Type B pancreatic cell (in vitro differentiated cells): ENCODE results near the gene DDC. TPM values are rescaled to one million over a fixed set of nuclear protein-coding genes. Genes with fewer than 3 reads are reported as not detected.
A peak's percentile ranks its signal among the peaks of the same experiment; 100 is the strongest.

Experiments used
- DNase-seq: peaks from one replicate; pipeline ENCODE4 v3.0.0; 2021; ENCODE audit warnings: mixed read lengths; ENCODE audit not compliant: unreplicated experiment; ENCODE audit errors: extremely low spot score
- H3K27ac Mint-ChIP-seq: 2 replicates; pipeline ENCODE4 v1.8.0; 2021; ENCODE audit warnings: mild to moderate bottlenecking, mixed read lengths
- H3K27me3 Mint-ChIP-seq: 2 replicates; pipeline ENCODE4 v1.8.0; 2021; ENCODE audit warnings: mixed read lengths
- H3K36me3 Mint-ChIP-seq: 2 replicates; pipeline ENCODE4 v1.8.0; 2021; ENCODE audit warnings: mixed read lengths
- H3K4me1 Mint-ChIP-seq: one replicate; pipeline ENCODE4 v1.8.0; 2021; ENCODE audit warnings: mixed read lengths; ENCODE audit not compliant: unreplicated experiment
- H3K4me3 Mint-ChIP-seq: 2 replicates; pipeline ENCODE4 v1.8.0; 2021; ENCODE audit warnings: mild to moderate bottlenecking, mixed read lengths
- H3K9me3 Mint-ChIP-seq: 2 replicates; pipeline ENCODE4 v1.8.0; 2021; ENCODE audit warnings: mixed read lengths
- total RNA-seq: library from RNA; stranded (reverse); gene quantifications from 2 replicates; pipeline ENCODE4 v1.2.1, GENCODE V29; 2021; ENCODE audit warnings: low replicate concordance
- TF ChIP-seq, protein P1 (sequence below): fragments of 200-600 bp; sonication (generic); conservative IDR thresholded peaks from 2 replicates; pipeline ENCODE4 v1.5.0; 2021; ENCODE audit warnings: antibody characterized with exemption, mild to moderate bottlenecking

DDC gene
- total RNA-seq, 1 donor from 2014 or later = 29.9 TPM

GRCh38 chr7:50456371-50457123 lies 108.7 kb downstream of the DDC start:
- DNase-seq = no peak
- TF ChIP-seq, protein P1, sequence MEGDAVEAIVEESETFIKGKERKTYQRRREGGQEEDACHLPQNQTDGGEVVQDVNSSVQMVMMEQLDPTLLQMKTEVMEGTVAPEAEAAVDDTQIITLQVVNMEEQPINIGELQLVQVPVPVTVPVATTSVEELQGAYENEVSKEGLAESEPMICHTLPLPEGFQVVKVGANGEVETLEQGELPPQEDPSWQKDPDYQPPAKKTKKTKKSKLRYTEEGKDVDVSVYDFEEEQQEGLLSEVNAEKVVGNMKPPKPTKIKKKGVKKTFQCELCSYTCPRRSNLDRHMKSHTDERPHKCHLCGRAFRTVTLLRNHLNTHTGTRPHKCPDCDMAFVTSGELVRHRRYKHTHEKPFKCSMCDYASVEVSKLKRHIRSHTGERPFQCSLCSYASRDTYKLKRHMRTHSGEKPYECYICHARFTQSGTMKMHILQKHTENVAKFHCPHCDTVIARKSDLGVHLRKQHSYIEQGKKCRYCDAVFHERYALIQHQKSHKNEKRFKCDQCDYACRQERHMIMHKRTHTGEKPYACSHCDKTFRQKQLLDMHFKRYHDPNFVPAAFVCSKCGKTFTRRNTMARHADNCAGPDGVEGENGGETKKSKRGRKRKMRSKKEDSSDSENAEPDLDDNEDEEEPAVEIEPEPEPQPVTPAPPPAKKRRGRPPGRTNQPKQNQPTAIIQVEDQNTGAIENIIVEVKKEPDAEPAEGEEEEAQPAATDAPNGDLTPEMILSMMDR = no peak
- no peaks in the 10 kb centered on the region for H3K4me1 Mint-ChIP-seq
- H3K4me3 Mint-ChIP-seq = no peak overlapping the region
- no peaks in the 10 kb centered on the region for H3K36me3 Mint-ChIP-seq
- H3K9me3 Mint-ChIP-seq = peaks cover 5% of the 10 kb centered on the region
- H3K27me3 Mint-ChIP-seq = peaks cover 19% of the 10 kb centered on the region
- H3K27ac Mint-ChIP-seq = no peak overlapping the region

GRCh38 chr7:50455658-50456057 lies 109.5 kb downstream of the DDC start:
- Mint-ChIP-seq H3K9me3 (peaks cover 5% of the 10 kb centered on the region), H3K27me3 (peaks cover 19% of the 10 kb centered on the region), H3K27ac (no peak overlapping the region), H3K36me3 (no peaks in the 10 kb centered on the region), H3K4me1 (no peaks in the 10 kb centered on the region), H3K4me3 (no peak overlapping the region)
- DNase-seq = no peak
- TF ChIP-seq, protein P1 = no peak

- Mint-ChIP-seq H3K4me3 (no peak overlapping the region), H3K4me1 (no peaks in the 10 kb centered on the region), H3K36me3 (no peaks in the 10 kb centered on the region), H3K27ac (no peak overlapping the region), H3K27me3 (peaks cover 19% of the 10 kb centered on the region), H3K9me3 (peaks cover 5% of the 10 kb centered on the region)
- no peak for DNase-seq
- TF ChIP-seq, protein P1 = no peak
Measured at GRCh38 chr7:50454968-50455367, 110.2 kb downstream of the DDC start.

DNA sequence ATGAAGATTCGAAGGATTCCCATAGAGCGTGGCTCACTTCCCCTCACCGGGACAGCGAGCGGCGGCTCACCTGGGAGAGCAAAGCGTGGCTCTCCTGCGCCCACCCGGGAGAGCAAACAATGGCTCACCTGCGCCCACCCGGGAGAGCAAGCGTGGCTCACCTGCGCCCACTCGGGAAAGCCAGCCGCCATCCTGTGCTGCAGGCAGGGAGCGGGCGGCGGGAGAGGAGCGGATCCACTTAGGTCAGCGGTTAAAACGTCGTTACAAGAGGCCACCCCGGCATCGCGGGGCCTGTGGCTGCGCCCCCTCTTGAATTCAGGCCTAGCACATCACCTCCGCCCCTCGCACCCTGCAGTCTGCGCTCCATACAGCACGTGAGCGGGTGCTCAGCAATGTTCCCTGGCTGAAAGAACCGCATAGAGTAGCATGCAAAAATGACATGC lies 114.6 kb downstream of the DDC start:
- H3K9me3 Mint-ChIP-seq = no peaks in the 10 kb centered on the region
- peaks cover 15% of the 10 kb centered on the region for H3K27me3 Mint-ChIP-seq
- H3K4me3 Mint-ChIP-seq = peak overlapping the region; percentile 91
- peaks cover 9% of the 10 kb centered on the region for H3K4me1 Mint-ChIP-seq
- TF ChIP-seq, protein P1 = no peak
- no peak overlapping the region for H3K27ac Mint-ChIP-seq
- peaks cover 12% of the 10 kb centered on the region for H3K36me3 Mint-ChIP-seq
- DNase-seq = no peak

DNA sequence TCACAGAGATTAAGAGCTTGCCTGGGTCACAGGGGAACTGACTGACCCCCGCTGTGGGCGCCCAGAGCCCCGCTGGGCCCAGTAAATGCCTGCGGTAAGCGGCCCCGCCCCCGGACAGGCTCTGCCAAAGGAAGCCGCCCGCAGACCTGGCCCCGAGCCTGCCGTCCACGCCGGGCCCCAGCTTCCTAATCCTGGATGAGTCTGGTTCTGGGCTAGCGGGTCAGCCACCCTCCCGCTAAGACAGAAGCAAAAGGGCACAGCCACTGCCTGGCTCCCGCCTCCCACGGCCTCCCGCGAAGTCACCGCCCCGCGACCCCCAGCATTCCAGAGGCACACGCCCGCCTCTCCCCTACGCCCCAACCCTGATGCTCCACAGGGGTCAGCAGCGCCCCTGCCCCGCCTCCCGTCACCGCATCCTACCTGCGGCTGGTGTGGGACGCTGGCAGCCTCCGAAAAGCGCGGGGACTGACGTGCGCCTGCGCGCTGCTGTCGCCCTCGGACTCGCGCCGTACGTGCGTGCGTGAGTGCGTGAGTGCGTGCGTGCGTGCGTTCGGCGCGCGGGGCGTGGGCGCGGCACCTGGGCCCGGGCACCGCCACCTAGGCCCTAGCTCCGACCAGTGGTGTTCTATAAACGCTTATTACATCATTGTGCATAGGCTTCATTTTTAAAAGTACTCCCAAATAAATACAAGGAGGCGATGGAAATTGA lies 115.2 kb downstream of the DDC start, which contains the start of gene FIGNL1:
Gene FIGNL1 (minus strand): TSS at position 470 of the 709 bp plus-strand sequence. CDS start 3,063 bp downstream, outside the sequence.
- peak; percentile 77 for DNase-seq
- Mint-ChIP-seq H3K4me1 (peaks cover 9% of the 10 kb centered on the region), H3K9me3 (no peaks in the 10 kb centered on the region), H3K27me3 (peaks cover 12% of the 10 kb centered on the region), H3K36me3 (peaks cover 12% of the 10 kb centered on the region), H3K4me3 (peak within 1 kb of the TSS; percentile 91), H3K27ac (no peak within 1 kb of the TSS)
- TF ChIP-seq, protein P1 = no peak
